B cell (primary cell): ENCODE measurements around the gene SYT6.

ENCODE experiments used
- CTCF ChIP-seq: fragments of 200-600 bp; IDR thresholded peaks from one replicate; pipeline ENCODE4 v1.8.0; 2022; ENCODE audit warnings: antibody characterized with exemption, mild to moderate bottlenecking
- EZH2 ChIP-seq: IDR thresholded peaks from 2 replicates; pipeline ENCODE4 v1.6.1; 2012; ENCODE audit warnings: borderline replicate concordance, low read depth, mild to moderate bottlenecking, moderate library complexity, low read length; ENCODE audit not compliant: insufficient read depth, poor library complexity, severe bottlenecking

GRCh38 chr1:114097109-114097508 lies 56.6 kb downstream of the SYT6 start:
- TF ChIP-seq CTCF (no peak), EZH2 (no peak)
